Osteoblast (primary cell): ENCODE measurements around the gene IMPA2. TPM values are rescaled to one million over a fixed set of nuclear protein-coding genes. Genes with fewer than 3 reads are reported as not detected.

ENCODE experiments used
- DNase-seq: peaks from one replicate; pipeline ENCODE4 v3.0.0; 2011; ENCODE audit warnings: low spot score, mixed read lengths; ENCODE audit not compliant: insufficient read length; ENCODE audit errors: missing footprints
- H2AFZ ChIP-seq: 2 replicates; pipeline ENCODE4 v1.6.0; 2011; ENCODE audit warnings: mild to moderate bottlenecking, low read length
- H3K27ac ChIP-seq: 2 replicates; pipeline ENCODE4 v1.5.1; 2011; ENCODE audit warnings: mild to moderate bottlenecking, low read depth, low read length, moderate library complexity
- H3K27me3 ChIP-seq: 2 replicates; pipeline ENCODE4 v1.6.0; 2012; ENCODE audit warnings: mild to moderate bottlenecking, control low read depth, inconsistent platforms, low read length, moderate library complexity; ENCODE audit not compliant: insufficient read depth
- H3K36me3 ChIP-seq: 2 replicates; pipeline ENCODE4 v1.5.1; 2011; ENCODE audit warnings: mild to moderate bottlenecking, low read length, control low read depth, moderate library complexity; ENCODE audit not compliant: insufficient read depth
- H3K4me1 ChIP-seq: 2 replicates; pipeline ENCODE4 v1.5.1; 2011; ENCODE audit warnings: mild to moderate bottlenecking, low read length, control low read depth, moderate library complexity; ENCODE audit not compliant: insufficient read depth
- H3K4me2 ChIP-seq: 2 replicates; pipeline ENCODE4 v1.6.0; 2011; ENCODE audit warnings: mild to moderate bottlenecking, low read length; ENCODE audit not compliant: insufficient read depth
- H3K4me3 ChIP-seq: fragments of 200-600 bp; sonication (generic); 3 replicates; pipeline ENCODE4 v1.5.1; 2012; ENCODE audit warnings: mild to moderate bottlenecking, low read length, inconsistent platforms; ENCODE audit not compliant: insufficient read depth
- H3K79me2 ChIP-seq: 2 replicates; pipeline ENCODE4 v1.6.0; 2012; ENCODE audit warnings: mild to moderate bottlenecking, low read length, control low read depth, inconsistent platforms; ENCODE audit not compliant: insufficient read depth
- H3K9me3 ChIP-seq: 2 replicates; pipeline ENCODE4 v1.5.1; 2011; ENCODE audit warnings: low read depth, low read length, control low read depth
- H4K20me1 ChIP-seq: 2 replicates; pipeline ENCODE4 v1.6.0; 2012; ENCODE audit warnings: mild to moderate bottlenecking, low read length, control low read depth; ENCODE audit not compliant: insufficient read depth
- CTCF ChIP-seq: IDR thresholded peaks from 2 replicates; pipeline ENCODE4 v1.5.1; 2011; ENCODE audit warnings: mild to moderate bottlenecking, low read depth, low read length, moderate library complexity; ENCODE audit errors: extremely low read depth
- total RNA-seq: library from RNA; depleted of rRNA; stranded (reverse); fragments of >200 nt; gene quantifications from 2 replicates; pipeline ENCODE4 v1.2.3, GENCODE V29; 2012

IMPA2 gene
- total RNA-seq, 1 donor, result 11.2 TPM

- no peak for TF ChIP-seq CTCF
- Histone ChIP-seq H3K27me3 (no peaks in the 10 kb centered on the region), H3K4me3 (peak overlapping the region; percentile 71), H2AFZ (peak overlapping the region; percentile 68), H3K36me3 (no peaks in the 10 kb centered on the region), H3K27ac (peak overlapping the region; percentile 94), H3K4me2 (peak overlapping the region; percentile 86), H3K9me3 (no peaks in the 10 kb centered on the region), H3K79me2 (no peaks in the 10 kb centered on the region), H3K4me1 (peaks cover 36% of the 10 kb centered on the region), H4K20me1 (no peaks in the 10 kb centered on the region)
- no peak for DNase-seq
Measured at GRCh38 chr18:11946756-11947155, 34.6 kb upstream of the IMPA2 start.

GRCh38 chr18:11947214-11948191 is 33.8 kb upstream of the IMPA2 start:
- no peaks in the 10 kb centered on the region for H3K36me3 ChIP-seq
- H3K4me2 ChIP-seq, result peak overlapping the region; percentile 86
- H3K9me3 ChIP-seq, result no peaks in the 10 kb centered on the region
- H3K27ac ChIP-seq, result peak overlapping the region; percentile 94
- peak overlapping the region; percentile 71 for H3K4me3 ChIP-seq
- no peaks in the 10 kb centered on the region for H3K27me3 ChIP-seq
- no peaks in the 10 kb centered on the region for H3K79me2 ChIP-seq
- no peak for TF ChIP-seq CTCF
- H3K4me1 ChIP-seq, result peaks cover 36% of the 10 kb centered on the region
- H2AFZ ChIP-seq, result peak overlapping the region; percentile 93
- DNase-seq, result peak; percentile 92
- H4K20me1 ChIP-seq, result no peaks in the 10 kb centered on the region

GRCh38 chr18:11948852-11949523 is 32.3 kb upstream of the IMPA2 start:
- Histone ChIP-seq H3K36me3 (no peaks in the 10 kb centered on the region), H3K9me3 (no peaks in the 10 kb centered on the region), H3K4me3 (no peak overlapping the region), H3K4me2 (peak overlapping the region; percentile 10), H3K4me1 (peaks cover 38% of the 10 kb centered on the region), H4K20me1 (no peaks in the 10 kb centered on the region), H3K27me3 (no peaks in the 10 kb centered on the region), H2AFZ (no peak overlapping the region), H3K79me2 (no peaks in the 10 kb centered on the region), H3K27ac (peak overlapping the region; percentile 19)
- DNase-seq, result no peak
- TF ChIP-seq CTCF, result no peak

- DNase-seq, result no peak
- no peaks in the 10 kb centered on the region for H3K9me3 ChIP-seq
- no peaks in the 10 kb centered on the region for H3K36me3 ChIP-seq
- no peak overlapping the region for H2AFZ ChIP-seq
- no peaks in the 10 kb centered on the region for H3K27me3 ChIP-seq
- H4K20me1 ChIP-seq, result no peaks in the 10 kb centered on the region
- H3K4me1 ChIP-seq, result peaks cover 51% of the 10 kb centered on the region
- H3K4me3 ChIP-seq, result no peak overlapping the region
- no peak for TF ChIP-seq CTCF
- H3K27ac ChIP-seq, result no peak overlapping the region
- no peaks in the 10 kb centered on the region for H3K79me2 ChIP-seq
- no peak overlapping the region for H3K4me2 ChIP-seq
Measured at GRCh38 chr18:11950824-11951223, 30.5 kb upstream of the IMPA2 start.
